K562 (cell line): ENCODE results near the gene UTP25. TPM values are rescaled to one million over a fixed set of nuclear protein-coding genes. Genes with fewer than 3 reads are reported as not detected.

Source experiments
- ETS2 ChIP-seq: IDR thresholded peaks from 2 replicates; pipeline ENCODE4 v1.6.1; 2016; ENCODE audit warnings: borderline replicate concordance, missing genetic modification characterization, mild to moderate bottlenecking, moderate library complexity, missing compliant biosample characterization; ENCODE audit not compliant: poor library complexity, severe bottlenecking
- HCFC1 ChIP-seq: IDR thresholded peaks from 2 replicates; pipeline ENCODE4 v1.6.1; 2012; ENCODE audit warnings: low read depth, low read length, improper control_type of control experiment
- JUNB ChIP-seq: fragments of 450-650 bp; formaldehyde crosslinking; conservative IDR thresholded peaks from 2 replicates; pipeline ENCODE4 v1.4.0; 2020; ENCODE audit warnings: mild to moderate bottlenecking
- KAT7 ChIP-seq: sonication (generic); formaldehyde crosslinking; IDR thresholded peaks from 2 replicates; pipeline ENCODE4 v1.8.0; 2022; ENCODE audit warnings: missing genetic modification reagents, mild to moderate bottlenecking, borderline replicate concordance
- MTF1 ChIP-seq: fragments of 250-450 bp; sonication (Bioruptor Pico); IDR thresholded peaks from 2 replicates; pipeline ENCODE4 v1.9.0; 2021; ENCODE audit warnings: moderate library complexity, mild to moderate bottlenecking, inconsistent platforms, borderline replicate concordance
- RAD51 ChIP-seq: fragments of 450-650 bp; IDR thresholded peaks from 2 replicates; pipeline ENCODE4 v1.7.1; 2016; ENCODE audit warnings: low read depth, mild to moderate bottlenecking, borderline replicate concordance
- SETDB1 ChIP-seq: IDR thresholded peaks from one replicate; pipeline ENCODE4 v1.6.1; 2012; ENCODE audit warnings: low read length, control low read depth, inconsistent platforms
- SIRT6 ChIP-seq: IDR thresholded peaks from one replicate; pipeline ENCODE4 v1.6.1; 2012; ENCODE audit warnings: low read depth, mild to moderate bottlenecking, control low read depth, inconsistent platforms, low read length, moderate library complexity
- SMARCA4 ChIP-seq: fragments of 450-650 bp; IDR thresholded peaks from 2 replicates; pipeline ENCODE4 v1.6.1; 2016
- SRSF7 ChIP-seq: fragments of 200-400 bp; formaldehyde crosslinking; optimal IDR thresholded peaks from 2 replicates; pipeline ENCODE3; 2017; ENCODE audit warnings: mild to moderate bottlenecking, low read depth, low read length
- ZNF830 ChIP-seq: fragments of 250-450 bp; sonication (Bioruptor Pico); IDR thresholded peaks from 2 replicates; pipeline ENCODE4 v1.5.0; 2021; ENCODE audit warnings: mild to moderate bottlenecking
- polyA plus RNA-seq, 8 experiments: library from polyadenylated mRNA; depleted of rRNA in 4 of 8; stranded (reverse) in 5 of 8; unstranded in 3 of 8; fragments of >200 nt; fragmentation: Nextera tagmentation in 2 of 8; fragmentation: Illumina TruSeq in 1 of 8; extraction: Ambion mirVana in 2 of 8; extraction: Trizol in 1 of 8; gene quantifications; 2 replicates each; pipeline versions ENCODE4 v1.2.1 to v1.2.3, GENCODE V29; 2011 to 2014; ENCODE audit warnings: inconsistent platforms in 1 of 8, missing spikeins in 1 of 8
- total RNA-seq, 7 experiments: library from RNA; depleted of rRNA in 6 of 7; stranded (reverse); fragments of >200 nt in 6 of 7; fragmentation: Illumina TruSeq in 2 of 7; extraction: Trizol in 2 of 7; gene quantifications; 2 replicates each; pipeline versions ENCODE4 v1.2.1 to v1.2.3, GENCODE V29; 2011 to 2021; ENCODE audit warnings: low replicate concordance in 1 of 7
- TF ChIP-seq, protein P1 (sequence below): fragments of 200-600 bp; sonication (generic); IDR thresholded peaks from one replicate; pipeline ENCODE4 v1.6.1; 2012; ENCODE audit warnings: mild to moderate bottlenecking, low read depth, low read length, inconsistent platforms
- TF ChIP-seq, protein P2 (sequence below), 2 experiments: IDR thresholded peaks; 2 replicates each; pipeline ENCODE4 v1.6.1; 2012; ENCODE audit warnings: improper control_type of control experiment in 2 of 2, low read depth in 2 of 2, low read length in 2 of 2, borderline replicate concordance in 1 of 2
- TF ChIP-seq, protein P3 (sequence below): fragments of 450-650 bp; IDR thresholded peaks from 2 replicates; pipeline ENCODE4 v1.6.1; 2016

Gene UTP25
- total and polyA plus RNA-seq, 9 of the 15 experiments (the other 6 are each of a cell fraction or from before 2014, with no cell fraction given): 5.7 to 17.6 (median 12.0) TPM

DNA sequence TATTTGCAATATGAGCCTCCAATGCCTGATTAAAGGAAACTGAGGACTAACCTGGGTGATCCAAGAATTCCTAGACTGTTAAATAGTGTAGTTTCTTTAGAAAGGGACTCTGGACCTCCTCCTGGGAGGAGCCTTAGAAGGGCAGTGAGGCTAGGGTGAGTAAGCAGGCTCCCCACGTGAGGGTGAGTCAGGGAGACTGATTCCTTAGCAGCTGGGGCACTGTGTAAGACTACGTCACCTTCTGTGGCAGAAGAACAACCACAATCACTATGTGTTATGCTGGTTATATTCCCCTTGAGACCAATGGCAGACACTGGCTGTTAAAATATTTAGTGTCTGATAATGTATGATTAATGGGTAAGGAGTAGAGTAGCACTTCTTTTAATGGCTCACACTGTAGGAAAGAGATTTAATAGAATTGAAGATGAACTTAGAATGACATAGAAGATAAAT lies 56.9 kb downstream of the UTP25 start (continued):
- TF ChIP-seq, protein P1, sequence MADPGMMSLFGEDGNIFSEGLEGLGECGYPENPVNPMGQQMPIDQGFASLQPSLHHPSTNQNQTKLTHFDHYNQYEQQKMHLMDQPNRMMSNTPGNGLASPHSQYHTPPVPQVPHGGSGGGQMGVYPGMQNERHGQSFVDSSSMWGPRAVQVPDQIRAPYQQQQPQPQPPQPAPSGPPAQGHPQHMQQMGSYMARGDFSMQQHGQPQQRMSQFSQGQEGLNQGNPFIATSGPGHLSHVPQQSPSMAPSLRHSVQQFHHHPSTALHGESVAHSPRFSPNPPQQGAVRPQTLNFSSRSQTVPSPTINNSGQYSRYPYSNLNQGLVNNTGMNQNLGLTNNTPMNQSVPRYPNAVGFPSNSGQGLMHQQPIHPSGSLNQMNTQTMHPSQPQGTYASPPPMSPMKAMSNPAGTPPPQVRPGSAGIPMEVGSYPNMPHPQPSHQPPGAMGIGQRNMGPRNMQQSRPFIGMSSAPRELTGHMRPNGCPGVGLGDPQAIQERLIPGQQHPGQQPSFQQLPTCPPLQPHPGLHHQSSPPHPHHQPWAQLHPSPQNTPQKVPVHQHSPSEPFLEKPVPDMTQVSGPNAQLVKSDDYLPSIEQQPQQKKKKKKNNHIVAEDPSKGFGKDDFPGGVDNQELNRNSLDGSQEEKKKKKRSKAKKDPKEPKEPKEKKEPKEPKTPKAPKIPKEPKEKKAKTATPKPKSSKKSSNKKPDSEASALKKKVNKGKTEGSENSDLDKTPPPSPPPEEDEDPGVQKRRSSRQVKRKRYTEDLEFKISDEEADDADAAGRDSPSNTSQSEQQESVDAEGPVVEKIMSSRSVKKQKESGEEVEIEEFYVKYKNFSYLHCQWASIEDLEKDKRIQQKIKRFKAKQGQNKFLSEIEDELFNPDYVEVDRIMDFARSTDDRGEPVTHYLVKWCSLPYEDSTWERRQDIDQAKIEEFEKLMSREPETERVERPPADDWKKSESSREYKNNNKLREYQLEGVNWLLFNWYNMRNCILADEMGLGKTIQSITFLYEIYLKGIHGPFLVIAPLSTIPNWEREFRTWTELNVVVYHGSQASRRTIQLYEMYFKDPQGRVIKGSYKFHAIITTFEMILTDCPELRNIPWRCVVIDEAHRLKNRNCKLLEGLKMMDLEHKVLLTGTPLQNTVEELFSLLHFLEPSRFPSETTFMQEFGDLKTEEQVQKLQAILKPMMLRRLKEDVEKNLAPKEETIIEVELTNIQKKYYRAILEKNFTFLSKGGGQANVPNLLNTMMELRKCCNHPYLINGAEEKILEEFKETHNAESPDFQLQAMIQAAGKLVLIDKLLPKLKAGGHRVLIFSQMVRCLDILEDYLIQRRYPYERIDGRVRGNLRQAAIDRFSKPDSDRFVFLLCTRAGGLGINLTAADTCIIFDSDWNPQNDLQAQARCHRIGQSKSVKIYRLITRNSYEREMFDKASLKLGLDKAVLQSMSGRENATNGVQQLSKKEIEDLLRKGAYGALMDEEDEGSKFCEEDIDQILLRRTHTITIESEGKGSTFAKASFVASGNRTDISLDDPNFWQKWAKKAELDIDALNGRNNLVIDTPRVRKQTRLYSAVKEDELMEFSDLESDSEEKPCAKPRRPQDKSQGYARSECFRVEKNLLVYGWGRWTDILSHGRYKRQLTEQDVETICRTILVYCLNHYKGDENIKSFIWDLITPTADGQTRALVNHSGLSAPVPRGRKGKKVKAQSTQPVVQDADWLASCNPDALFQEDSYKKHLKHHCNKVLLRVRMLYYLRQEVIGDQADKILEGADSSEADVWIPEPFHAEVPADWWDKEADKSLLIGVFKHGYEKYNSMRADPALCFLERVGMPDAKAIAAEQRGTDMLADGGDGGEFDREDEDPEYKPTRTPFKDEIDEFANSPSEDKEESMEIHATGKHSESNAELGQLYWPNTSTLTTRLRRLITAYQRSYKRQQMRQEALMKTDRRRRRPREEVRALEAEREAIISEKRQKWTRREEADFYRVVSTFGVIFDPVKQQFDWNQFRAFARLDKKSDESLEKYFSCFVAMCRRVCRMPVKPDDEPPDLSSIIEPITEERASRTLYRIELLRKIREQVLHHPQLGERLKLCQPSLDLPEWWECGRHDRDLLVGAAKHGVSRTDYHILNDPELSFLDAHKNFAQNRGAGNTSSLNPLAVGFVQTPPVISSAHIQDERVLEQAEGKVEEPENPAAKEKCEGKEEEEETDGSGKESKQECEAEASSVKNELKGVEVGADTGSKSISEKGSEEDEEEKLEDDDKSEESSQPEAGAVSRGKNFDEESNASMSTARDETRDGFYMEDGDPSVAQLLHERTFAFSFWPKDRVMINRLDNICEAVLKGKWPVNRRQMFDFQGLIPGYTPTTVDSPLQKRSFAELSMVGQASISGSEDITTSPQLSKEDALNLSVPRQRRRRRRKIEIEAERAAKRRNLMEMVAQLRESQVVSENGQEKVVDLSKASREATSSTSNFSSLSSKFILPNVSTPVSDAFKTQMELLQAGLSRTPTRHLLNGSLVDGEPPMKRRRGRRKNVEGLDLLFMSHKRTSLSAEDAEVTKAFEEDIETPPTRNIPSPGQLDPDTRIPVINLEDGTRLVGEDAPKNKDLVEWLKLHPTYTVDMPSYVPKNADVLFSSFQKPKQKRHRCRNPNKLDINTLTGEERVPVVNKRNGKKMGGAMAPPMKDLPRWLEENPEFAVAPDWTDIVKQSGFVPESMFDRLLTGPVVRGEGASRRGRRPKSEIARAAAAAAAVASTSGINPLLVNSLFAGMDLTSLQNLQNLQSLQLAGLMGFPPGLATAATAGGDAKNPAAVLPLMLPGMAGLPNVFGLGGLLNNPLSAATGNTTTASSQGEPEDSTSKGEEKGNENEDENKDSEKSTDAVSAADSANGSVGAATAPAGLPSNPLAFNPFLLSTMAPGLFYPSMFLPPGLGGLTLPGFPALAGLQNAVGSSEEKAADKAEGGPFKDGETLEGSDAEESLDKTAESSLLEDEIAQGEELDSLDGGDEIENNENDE: no peak
- TF ChIP-seq JUNB (CRISPR knock-in tag) (0 out of 2 replicates have a peak, but pooled peaks have one; percentile 44), KAT7 (CRISPR knock-in tag) (no peak), RAD51 (peak; percentile 59; the same call in 1 of the 2 replicates), ETS2 (tag) (no peak), SIRT6 (no peak), SRSF7 (no peak), HCFC1 (no peak), MTF1 (CRISPR knock-in tag) (no peak), SMARCA4 (peak; percentile 65; the same call in 1 of the 2 replicates), ZNF830 (no peak), SETDB1 (no peak)
- TF ChIP-seq, protein P2, sequence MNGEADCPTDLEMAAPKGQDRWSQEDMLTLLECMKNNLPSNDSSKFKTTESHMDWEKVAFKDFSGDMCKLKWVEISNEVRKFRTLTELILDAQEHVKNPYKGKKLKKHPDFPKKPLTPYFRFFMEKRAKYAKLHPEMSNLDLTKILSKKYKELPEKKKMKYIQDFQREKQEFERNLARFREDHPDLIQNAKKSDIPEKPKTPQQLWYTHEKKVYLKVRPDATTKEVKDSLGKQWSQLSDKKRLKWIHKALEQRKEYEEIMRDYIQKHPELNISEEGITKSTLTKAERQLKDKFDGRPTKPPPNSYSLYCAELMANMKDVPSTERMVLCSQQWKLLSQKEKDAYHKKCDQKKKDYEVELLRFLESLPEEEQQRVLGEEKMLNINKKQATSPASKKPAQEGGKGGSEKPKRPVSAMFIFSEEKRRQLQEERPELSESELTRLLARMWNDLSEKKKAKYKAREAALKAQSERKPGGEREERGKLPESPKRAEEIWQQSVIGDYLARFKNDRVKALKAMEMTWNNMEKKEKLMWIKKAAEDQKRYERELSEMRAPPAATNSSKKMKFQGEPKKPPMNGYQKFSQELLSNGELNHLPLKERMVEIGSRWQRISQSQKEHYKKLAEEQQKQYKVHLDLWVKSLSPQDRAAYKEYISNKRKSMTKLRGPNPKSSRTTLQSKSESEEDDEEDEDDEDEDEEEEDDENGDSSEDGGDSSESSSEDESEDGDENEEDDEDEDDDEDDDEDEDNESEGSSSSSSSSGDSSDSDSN (IDR thresholded peaks at IDR 0.05; ENCODE audit: borderline replicate concordance in 1 of 2, low read depth in 2 of 2, low read length in 2 of 2): no peak
- TF ChIP-seq, protein P3, sequence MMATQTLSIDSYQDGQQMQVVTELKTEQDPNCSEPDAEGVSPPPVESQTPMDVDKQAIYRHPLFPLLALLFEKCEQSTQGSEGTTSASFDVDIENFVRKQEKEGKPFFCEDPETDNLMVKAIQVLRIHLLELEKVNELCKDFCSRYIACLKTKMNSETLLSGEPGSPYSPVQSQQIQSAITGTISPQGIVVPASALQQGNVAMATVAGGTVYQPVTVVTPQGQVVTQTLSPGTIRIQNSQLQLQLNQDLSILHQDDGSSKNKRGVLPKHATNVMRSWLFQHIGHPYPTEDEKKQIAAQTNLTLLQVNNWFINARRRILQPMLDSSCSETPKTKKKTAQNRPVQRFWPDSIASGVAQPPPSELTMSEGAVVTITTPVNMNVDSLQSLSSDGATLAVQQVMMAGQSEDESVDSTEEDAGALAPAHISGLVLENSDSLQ: 0 out of 2 replicates have a peak, but pooled peaks have one; percentile 9
